Measurements from ENCODE around the gene MYO15A. TPM values are rescaled to one million over a fixed set of nuclear protein-coding genes. Genes with fewer than 3 reads are reported as not detected.

MYO15A gene
- total and polyA plus RNA-seq, 2 of the 4 experiments (the other 2 are of a cell fraction), result 0.18 to 1.1 TPM

DNA sequence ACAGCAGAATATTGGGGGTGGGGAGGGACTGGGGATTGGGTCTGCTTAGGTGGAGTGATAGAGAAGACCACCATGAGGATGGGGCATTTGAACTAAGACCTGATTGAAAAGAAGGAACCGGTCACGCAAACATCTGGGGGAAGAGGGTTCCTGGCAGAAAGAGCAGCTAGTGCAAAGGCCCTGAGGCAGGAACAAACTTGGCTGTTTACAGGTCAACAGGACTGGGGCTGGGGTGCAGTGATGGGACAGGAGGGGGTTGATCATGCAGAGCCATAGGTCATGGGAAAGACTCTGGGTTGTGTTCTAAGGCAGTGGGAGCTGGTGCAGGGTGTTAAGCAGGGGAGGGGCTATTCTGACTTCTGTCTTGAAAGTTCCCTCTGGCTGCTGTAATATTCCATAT lies 18.9 kb upstream of the MYO15A start (continued):
- TF ChIP-seq, protein P1, sequence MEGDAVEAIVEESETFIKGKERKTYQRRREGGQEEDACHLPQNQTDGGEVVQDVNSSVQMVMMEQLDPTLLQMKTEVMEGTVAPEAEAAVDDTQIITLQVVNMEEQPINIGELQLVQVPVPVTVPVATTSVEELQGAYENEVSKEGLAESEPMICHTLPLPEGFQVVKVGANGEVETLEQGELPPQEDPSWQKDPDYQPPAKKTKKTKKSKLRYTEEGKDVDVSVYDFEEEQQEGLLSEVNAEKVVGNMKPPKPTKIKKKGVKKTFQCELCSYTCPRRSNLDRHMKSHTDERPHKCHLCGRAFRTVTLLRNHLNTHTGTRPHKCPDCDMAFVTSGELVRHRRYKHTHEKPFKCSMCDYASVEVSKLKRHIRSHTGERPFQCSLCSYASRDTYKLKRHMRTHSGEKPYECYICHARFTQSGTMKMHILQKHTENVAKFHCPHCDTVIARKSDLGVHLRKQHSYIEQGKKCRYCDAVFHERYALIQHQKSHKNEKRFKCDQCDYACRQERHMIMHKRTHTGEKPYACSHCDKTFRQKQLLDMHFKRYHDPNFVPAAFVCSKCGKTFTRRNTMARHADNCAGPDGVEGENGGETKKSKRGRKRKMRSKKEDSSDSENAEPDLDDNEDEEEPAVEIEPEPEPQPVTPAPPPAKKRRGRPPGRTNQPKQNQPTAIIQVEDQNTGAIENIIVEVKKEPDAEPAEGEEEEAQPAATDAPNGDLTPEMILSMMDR (conservative IDR thresholded peaks at IDR 0.05; ENCODE audit: low read depth, low read length), result no peak

DNA sequence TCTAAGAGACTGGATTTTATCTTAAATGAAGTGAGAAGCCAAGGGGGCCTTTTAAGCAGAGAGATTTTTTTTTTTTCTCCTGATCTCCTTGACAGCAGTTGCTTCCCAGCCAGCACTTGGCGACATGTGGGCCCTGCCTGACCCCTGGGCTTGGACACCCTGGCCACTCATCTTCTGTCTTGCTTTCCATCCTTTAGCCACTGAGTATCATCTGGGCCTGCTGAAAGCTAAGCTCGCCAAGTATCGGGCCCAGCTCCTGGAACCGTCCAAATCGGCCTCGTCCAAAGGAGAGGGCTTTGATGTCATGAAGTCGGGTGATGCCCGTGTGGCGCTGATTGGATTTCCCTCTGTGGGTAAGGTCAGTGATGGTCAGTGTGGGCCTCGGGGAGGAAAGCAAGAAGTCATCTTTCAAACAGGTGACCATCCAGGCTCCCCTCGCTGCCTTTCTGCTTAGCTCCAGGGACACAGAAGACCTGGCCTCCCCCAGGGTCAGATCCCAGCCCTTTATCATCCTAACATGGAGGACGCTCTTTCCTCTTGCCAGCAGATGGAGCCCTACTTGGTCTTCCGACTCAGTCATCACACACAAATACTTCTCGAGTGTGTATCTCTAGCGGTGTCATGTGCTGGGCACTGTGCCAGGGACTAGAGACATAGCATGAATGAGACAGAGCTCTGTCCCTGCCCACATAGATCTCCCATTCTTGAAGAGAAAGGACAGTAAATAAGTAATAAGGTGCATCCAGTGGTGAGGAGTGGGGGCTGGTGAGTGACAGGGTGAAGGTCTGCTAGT lies 14.7 kb upstream of the MYO15A start:
- no peak overlapping the region for H2BK20ac ChIP-seq (ENCODE audit: low read depth, low read length)
- H3K18ac ChIP-seq (ENCODE audit: low read depth, low read length), result no peak overlapping the region
- no peak overlapping the region for H3K56ac ChIP-seq (ENCODE audit: extremely low read depth, insufficient read depth, low read length)
- peaks cover under 1% of the 10 kb centered on the region; the same call in 1 of the 2 replicates for H3K4me1 ChIP-seq (ENCODE audit: control insufficient read depth, insufficient read depth, low read length)
- no peak overlapping the region for H2BK5ac ChIP-seq (ENCODE audit: low read depth, low read length, poor library complexity, severe bottlenecking)
- no peak overlapping the region for H3K4ac ChIP-seq (ENCODE audit: low read depth, low read length)
- dilution Hi-C loops (cut with HindIII; ENCODE audit: low sequenced_read_pairs, unreplicated experiment), result no loop called here
- H3K23ac ChIP-seq (ENCODE audit: low read depth, low read length), result no peak overlapping the region
- H3K27ac ChIP-seq (ENCODE audit: insufficient read depth, low read length), result no peak overlapping the region
- BruUV-seq (replicated peaks), result no TSS peak
- ChIA-PET CTCF (no interaction called here), POLR2A (ENCODE audit: unreplicated experiment) (no interaction called here)
- no peaks in the 10 kb centered on the region for H3K27me3 ChIP-seq (ENCODE audit: control insufficient read depth, insufficient read depth, low read length)
- H3K9ac ChIP-seq (ENCODE audit: low read depth, low read length), result no peak overlapping the region
- H2AK5ac ChIP-seq (ENCODE audit: low read depth, low read length), result no peak overlapping the region
- ATAC-seq (ENCODE audit: low read depth) (peak; percentile 85), DNase-seq (peak; percentile 83)
- H4K91ac ChIP-seq (ENCODE audit: insufficient read depth, low read depth, low read length), result no peak overlapping the region
- no peak overlapping the region for H4K5ac ChIP-seq (ENCODE audit: low read depth, low read length)
- H3K79me1 ChIP-seq (ENCODE audit: low read depth in 1 of 2, low read length in 2 of 2), result peaks cover 16 to 51% of the 10 kb centered on the region in 2 experiments
- H3K9me1 ChIP-seq (ENCODE audit: insufficient read depth, low read length), result peaks cover 6% of the 10 kb centered on the region
- H2AK9ac ChIP-seq (replicated peaks; ENCODE audit: low read depth, low read length, poor library complexity), result peak overlapping the region; percentile 37
- H3K14ac ChIP-seq (replicated peaks; ENCODE audit: low read depth, low read length), result no peak overlapping the region
- no peak overlapping the region for H2BK120ac ChIP-seq (ENCODE audit: low read depth, low read length)
- intact Hi-C loops (cut with micrococcal nuclease), result no loop called here
- TF ChIP-seq, protein P2, sequence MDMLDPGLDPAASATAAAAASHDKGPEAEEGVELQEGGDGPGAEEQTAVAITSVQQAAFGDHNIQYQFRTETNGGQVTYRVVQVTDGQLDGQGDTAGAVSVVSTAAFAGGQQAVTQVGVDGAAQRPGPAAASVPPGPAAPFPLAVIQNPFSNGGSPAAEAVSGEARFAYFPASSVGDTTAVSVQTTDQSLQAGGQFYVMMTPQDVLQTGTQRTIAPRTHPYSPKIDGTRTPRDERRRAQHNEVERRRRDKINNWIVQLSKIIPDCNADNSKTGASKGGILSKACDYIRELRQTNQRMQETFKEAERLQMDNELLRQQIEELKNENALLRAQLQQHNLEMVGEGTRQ (IDR thresholded peaks at IDR 0.05; ENCODE audit: low read depth, low read length), result peak; percentile 52; the same call in 1 of the 2 replicates
- TF ChIP-seq BHLHE40 (IDR thresholded peaks at IDR 0.05; ENCODE audit: low read depth, low read length) (peak; percentile 65), CEBPB (IDR thresholded peaks at IDR 0.05; ENCODE audit: low read depth, low read length) (no peak), RAD21 (IDR thresholded peaks at IDR 0.05; ENCODE audit: low read length) (peak; percentile 11; the same call in 1 of the 2 replicates), MAFK (IDR thresholded peaks at IDR 0.05; ENCODE audit: low read depth, low read length) (no peak), SMC3 (IDR thresholded peaks at IDR 0.05; ENCODE audit: low read depth, low read length) (peak; percentile 30; the same call in 1 of the 2 replicates), CHD1 (IDR thresholded peaks at IDR 0.05; ENCODE audit: low read depth, low read length) (no peak), MAZ (IDR thresholded peaks at IDR 0.05; ENCODE audit: borderline replicate concordance, low read depth, low read length) (no peak)
- TF ChIP-seq, protein P1 (conservative IDR thresholded peaks at IDR 0.05; ENCODE audit: low read depth, low read length), result peak; percentile 52
- no peak overlapping the region for H2AFZ ChIP-seq (replicated peaks; ENCODE audit: low read length, poor library complexity)
- H3K9me3 ChIP-seq (ENCODE audit: control insufficient read depth, insufficient read depth, low read length), result no peaks in the 10 kb centered on the region
- H4K8ac ChIP-seq (ENCODE audit: low read depth in 2 of 2, low read length in 2 of 2), result no peak overlapping the region
- 50% methylated on average over 2 of the region's 15 CpGs; no CpG with 5 or more reads in 1 of the 2 experiments for WGBS, 2 experiments (ENCODE audit: extremely low coverage in 2 of 2, insufficient read length in 1 of 2)
- in situ Hi-C loops (cut with MboI; ENCODE audit: low sequenced_read_pairs), result no loop called here
- H3K36me3 ChIP-seq (ENCODE audit: control insufficient read depth, insufficient read depth, low read length), result peaks cover 36% of the 10 kb centered on the region
- H2BK15ac ChIP-seq (ENCODE audit: low read depth, low read length), result no peak overlapping the region
- H3K4me3 ChIP-seq (ENCODE audit: insufficient read depth, low read depth, low read length), result no peak overlapping the region
- H4K20me1 ChIP-seq (ENCODE audit: insufficient read depth, low read length), result peaks cover 11% of the 10 kb centered on the region
- no peak overlapping the region for H3K4me2 ChIP-seq (ENCODE audit: low read depth, low read length)
